Spleen (tissue), 7 donors: ENCODE results near the gene SEC24C.

Experiments used
- POLR2AphosphoS5 ChIP-seq, 3 donors: sonication (generic); formaldehyde crosslinking; IDR thresholded peaks; one replicate each; pipeline ENCODE4 v1.5.1; 2017; ENCODE audit warnings: antibody characterized with exemption in 3 of 3
- TF ChIP-seq, protein P1 (sequence below), 11 experiments: fragments of 200-600 bp in 7 of 11; fragments of 450-650 bp in 4 of 11; sonication (generic) in 4 of 11; IDR thresholded peaks in 8 of 11; conservative IDR thresholded peaks in 3 of 11; 1 replicate in 7 of 11; 2 replicates in 4 of 11; pipeline versions ENCODE4 v1.4.0 to v1.8.0; 2016 to 2021; ENCODE audit warnings: antibody characterized with exemption in 11 of 11, inconsistent platforms in 4 of 11, mild to moderate bottlenecking in 1 of 11
- donor health status: DM: no; HTN: no; CAD: no; lungs with moderate emphysema.
- donor health status: DM: no; HTN: no; CAD: no.
- donor health status: DM: no; HTN: no; CAD: no.

- no peak for TF ChIP-seq POLR2AphosphoS5 (IDR thresholded peaks at IDR 0.05)
- TF ChIP-seq, protein P1, sequence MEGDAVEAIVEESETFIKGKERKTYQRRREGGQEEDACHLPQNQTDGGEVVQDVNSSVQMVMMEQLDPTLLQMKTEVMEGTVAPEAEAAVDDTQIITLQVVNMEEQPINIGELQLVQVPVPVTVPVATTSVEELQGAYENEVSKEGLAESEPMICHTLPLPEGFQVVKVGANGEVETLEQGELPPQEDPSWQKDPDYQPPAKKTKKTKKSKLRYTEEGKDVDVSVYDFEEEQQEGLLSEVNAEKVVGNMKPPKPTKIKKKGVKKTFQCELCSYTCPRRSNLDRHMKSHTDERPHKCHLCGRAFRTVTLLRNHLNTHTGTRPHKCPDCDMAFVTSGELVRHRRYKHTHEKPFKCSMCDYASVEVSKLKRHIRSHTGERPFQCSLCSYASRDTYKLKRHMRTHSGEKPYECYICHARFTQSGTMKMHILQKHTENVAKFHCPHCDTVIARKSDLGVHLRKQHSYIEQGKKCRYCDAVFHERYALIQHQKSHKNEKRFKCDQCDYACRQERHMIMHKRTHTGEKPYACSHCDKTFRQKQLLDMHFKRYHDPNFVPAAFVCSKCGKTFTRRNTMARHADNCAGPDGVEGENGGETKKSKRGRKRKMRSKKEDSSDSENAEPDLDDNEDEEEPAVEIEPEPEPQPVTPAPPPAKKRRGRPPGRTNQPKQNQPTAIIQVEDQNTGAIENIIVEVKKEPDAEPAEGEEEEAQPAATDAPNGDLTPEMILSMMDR (IDR thresholded peaks at IDR 0.05 in 8 of 11, conservative IDR thresholded peaks at IDR 0.05 in 3 of 11) = no peak
Measured at GRCh38 chr10:73809061-73809818, 65.1 kb downstream of the SEC24C start.
